Measurements from ENCODE around the gene TCTN3. TPM values are rescaled to one million over a fixed set of nuclear protein-coding genes. Genes with fewer than 3 reads are reported as not detected.
A peak's percentile ranks its signal among the peaks of the same experiment; 100 is the strongest.
"Not testable (repeated sequence)": the region's sequence is repeated elsewhere in the genome, so short reads cannot be mapped to it uniquely, and the experiment has no call there.

TCTN3 gene, protein sequence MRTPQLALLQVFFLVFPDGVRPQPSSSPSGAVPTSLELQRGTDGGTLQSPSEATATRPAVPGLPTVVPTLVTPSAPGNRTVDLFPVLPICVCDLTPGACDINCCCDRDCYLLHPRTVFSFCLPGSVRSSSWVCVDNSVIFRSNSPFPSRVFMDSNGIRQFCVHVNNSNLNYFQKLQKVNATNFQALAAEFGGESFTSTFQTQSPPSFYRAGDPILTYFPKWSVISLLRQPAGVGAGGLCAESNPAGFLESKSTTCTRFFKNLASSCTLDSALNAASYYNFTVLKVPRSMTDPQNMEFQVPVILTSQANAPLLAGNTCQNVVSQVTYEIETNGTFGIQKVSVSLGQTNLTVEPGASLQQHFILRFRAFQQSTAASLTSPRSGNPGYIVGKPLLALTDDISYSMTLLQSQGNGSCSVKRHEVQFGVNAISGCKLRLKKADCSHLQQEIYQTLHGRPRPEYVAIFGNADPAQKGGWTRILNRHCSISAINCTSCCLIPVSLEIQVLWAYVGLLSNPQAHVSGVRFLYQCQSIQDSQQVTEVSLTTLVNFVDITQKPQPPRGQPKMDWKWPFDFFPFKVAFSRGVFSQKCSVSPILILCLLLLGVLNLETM
- total RNA-seq: 14.9 TPM
- polyA plus RNA-seq: 20.4 TPM
- long read RNA-seq, donor 1, partial matches to known transcripts: 0 of 2 reads
- long read RNA-seq, donor 1, other reads (novel, unspliced or antisense): 0 of 2 reads
- long read RNA-seq, donor 2: 0 reads
- long read RNA-seq, donor 3, transcript TCTN3-207 (14 exons, 2,739 nt): major isoform, 6 of 7 reads
- long read RNA-seq, donor 3, partial matches to known transcripts: 0 of 7 reads
- long read RNA-seq, donor 3, other reads (novel, unspliced or antisense): 0 of 7 reads
- long read RNA-seq, donor 4, partial matches to known transcripts: 0 of 1 reads
- long read RNA-seq, donor 4, other reads (novel, unspliced or antisense): 0 of 1 reads
- long read RNA-seq, donor 5, transcript TCTN3-207 (14 exons, 2,739 nt): major isoform, 6 of 6 reads
- long read RNA-seq, donor 5, partial matches to known transcripts: 0 of 6 reads
- long read RNA-seq, donor 5, other reads (novel, unspliced or antisense): 0 of 6 reads
- long read RNA-seq, donor 6, transcript TCTN3-207 (14 exons, 2,739 nt): major isoform, 6 of 9 reads
- long read RNA-seq, donor 6, partial matches to known transcripts: 0 of 9 reads
- long read RNA-seq, donor 6, other reads (novel, unspliced or antisense): 0 of 9 reads
- long read RNA-seq, donor 7, partial matches to known transcripts: 0 of 4 reads
- long read RNA-seq, donor 7, other reads (novel, unspliced or antisense): 0 of 4 reads
- long read RNA-seq, donor 8, partial matches to known transcripts: 0 of 1 reads
- long read RNA-seq, donor 8, other reads (novel, unspliced or antisense): 0 of 1 reads
- long read RNA-seq, donor 9, transcript TCTN3-207 (14 exons, 2,739 nt): major isoform, 6 of 6 reads
- long read RNA-seq, donor 9, partial matches to known transcripts: 0 of 6 reads
- long read RNA-seq, donor 9, other reads (novel, unspliced or antisense): 0 of 6 reads
- long read RNA-seq, donor 10, partial matches to known transcripts: 0 of 3 reads
- long read RNA-seq, donor 10, other reads (novel, unspliced or antisense): 0 of 3 reads

DNA sequence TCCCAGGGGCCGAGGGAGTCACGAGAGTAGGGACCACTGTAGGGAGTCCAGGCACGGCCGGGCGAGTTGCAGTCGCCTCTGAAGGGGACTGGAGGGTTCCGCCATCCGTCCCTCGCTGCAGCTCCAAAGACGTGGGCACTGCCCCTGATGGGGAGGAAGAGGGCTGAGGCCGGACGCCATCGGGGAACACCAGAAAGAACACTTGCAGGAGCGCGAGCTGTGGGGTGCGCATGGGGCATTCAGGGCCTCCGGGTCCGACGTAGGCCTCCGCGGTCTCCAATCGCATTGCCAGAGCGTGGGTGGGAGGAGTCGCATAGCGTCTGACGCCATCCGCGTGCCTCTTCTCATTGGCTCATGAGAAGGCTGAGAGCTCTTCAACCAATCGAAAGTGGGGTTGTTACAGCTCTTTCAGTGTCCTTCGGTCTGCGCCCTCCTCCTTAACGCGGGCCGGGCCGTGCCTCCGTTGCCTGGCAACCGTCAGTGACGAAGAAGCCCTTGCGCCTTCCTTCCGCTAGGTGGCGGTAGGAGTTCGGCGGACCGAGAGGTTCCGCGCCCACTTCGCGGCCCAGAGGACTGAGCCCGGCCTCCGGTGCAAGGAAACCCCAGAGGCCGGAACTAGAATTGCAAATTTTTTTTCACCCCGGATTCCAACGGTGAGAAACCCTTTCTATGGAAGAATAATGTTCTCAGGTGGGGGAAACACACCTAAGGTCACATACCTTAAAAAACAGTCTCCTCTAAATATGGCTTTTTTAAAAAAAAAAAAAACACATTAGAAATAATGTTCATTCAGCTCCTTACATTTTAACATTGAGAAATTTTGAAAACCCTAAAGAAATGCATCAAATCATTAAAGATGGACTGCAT, at the start of gene TCTN3:
TSS of gene TCTN3 (minus strand) at position 260 of the 867 bp plus-strand sequence. CDS start at position 232, 28 bp downstream.
- Histone ChIP-seq H3K27ac (ENCODE audit: low read depth in 1 of 2, low read length in 1 of 2) (peak within 1 kb of the TSS; percentile 33 to 73), H3K9me3 (ENCODE audit: control insufficient read depth in 2 of 2, insufficient read depth in 1 of 2, low read length in 1 of 2) (no peaks in the 10 kb centered on the region), H3K4me1 (ENCODE audit: control insufficient read depth in 2 of 2, insufficient read depth in 2 of 2, low read length in 2 of 2) (peaks cover 5 to 8% of the 10 kb centered on the region in 2 donors), H3K27me3 (ENCODE audit: control insufficient read depth in 2 of 2, insufficient read depth in 1 of 2, low read length in 1 of 2) (no peaks in the 10 kb centered on the region), H3K4me3 (ENCODE audit: low read length in 2 of 2) (peak within 1 kb of the TSS; percentile 69 to 80), H3K36me3 (ENCODE audit: control insufficient read depth in 2 of 2, insufficient read depth in 2 of 2, low read length in 1 of 2) (no peaks in the 10 kb centered on the region)
- under 1% methylated on average over 53 of the region's 53 CpGs for WGBS
- DNase-seq (ENCODE audit: low read depth in 6 of 9, low spot score in 9 of 9): peak; percentile 97 to 100 (median 99)

- no peak for DNase-seq (ENCODE audit: low read depth in 6 of 9, low spot score in 9 of 9)
- WGBS: 96% methylated on average over 2 of the region's 2 CpGs
- Histone ChIP-seq H3K27me3 (ENCODE audit: control insufficient read depth in 2 of 2, insufficient read depth in 1 of 2, low read length in 1 of 2) (no peaks in the 10 kb centered on the region), H3K36me3 (ENCODE audit: control insufficient read depth in 2 of 2, insufficient read depth in 2 of 2, low read length in 1 of 2) (no peaks in the 10 kb centered on the region), H3K4me3 (ENCODE audit: low read length in 2 of 2) (no peak overlapping the region), H3K27ac (ENCODE audit: low read depth in 1 of 2, low read length in 1 of 2) (no peak overlapping the region), H3K4me1 (ENCODE audit: control insufficient read depth in 2 of 2, insufficient read depth in 2 of 2, low read length in 2 of 2) (peaks cover 0 to 6% of the 10 kb centered on the region in 2 donors), H3K9me3 (ENCODE audit: control insufficient read depth in 2 of 2, insufficient read depth in 1 of 2, low read length in 1 of 2) (no peaks in the 10 kb centered on the region)
Observed at GRCh38 chr10:95742962-95743535, 49.3 kb upstream of the TCTN3 start.

- peak overlapping the region in 1 of 2 donors; percentile 51 for H3K27ac ChIP-seq (ENCODE audit: low read depth in 1 of 2, low read length in 1 of 2)
- no peaks in the 10 kb centered on the region for H3K27me3 ChIP-seq (ENCODE audit: control insufficient read depth in 2 of 2, insufficient read depth in 1 of 2, low read length in 1 of 2)
- DNase-seq (ENCODE audit: low read depth in 6 of 9, low spot score in 9 of 9): no peak
- no peaks in the 10 kb centered on the region for H3K9me3 ChIP-seq (ENCODE audit: control insufficient read depth in 2 of 2, insufficient read depth in 1 of 2, low read length in 1 of 2)
- H3K4me3 ChIP-seq (ENCODE audit: low read length in 2 of 2): no peak overlapping the region
- no peaks in the 10 kb centered on the region for H3K36me3 ChIP-seq (ENCODE audit: control insufficient read depth in 2 of 2, insufficient read depth in 2 of 2, low read length in 1 of 2)
- WGBS: 88% methylated on average over 3 of the region's 3 CpGs
- H3K4me1 ChIP-seq (ENCODE audit: control insufficient read depth in 2 of 2, insufficient read depth in 2 of 2, low read length in 2 of 2): peaks cover 0 to 6% of the 10 kb centered on the region in 2 donors
Observed at GRCh38 chr10:95742485-95742884, 48.8 kb upstream of the TCTN3 start.

DNA sequence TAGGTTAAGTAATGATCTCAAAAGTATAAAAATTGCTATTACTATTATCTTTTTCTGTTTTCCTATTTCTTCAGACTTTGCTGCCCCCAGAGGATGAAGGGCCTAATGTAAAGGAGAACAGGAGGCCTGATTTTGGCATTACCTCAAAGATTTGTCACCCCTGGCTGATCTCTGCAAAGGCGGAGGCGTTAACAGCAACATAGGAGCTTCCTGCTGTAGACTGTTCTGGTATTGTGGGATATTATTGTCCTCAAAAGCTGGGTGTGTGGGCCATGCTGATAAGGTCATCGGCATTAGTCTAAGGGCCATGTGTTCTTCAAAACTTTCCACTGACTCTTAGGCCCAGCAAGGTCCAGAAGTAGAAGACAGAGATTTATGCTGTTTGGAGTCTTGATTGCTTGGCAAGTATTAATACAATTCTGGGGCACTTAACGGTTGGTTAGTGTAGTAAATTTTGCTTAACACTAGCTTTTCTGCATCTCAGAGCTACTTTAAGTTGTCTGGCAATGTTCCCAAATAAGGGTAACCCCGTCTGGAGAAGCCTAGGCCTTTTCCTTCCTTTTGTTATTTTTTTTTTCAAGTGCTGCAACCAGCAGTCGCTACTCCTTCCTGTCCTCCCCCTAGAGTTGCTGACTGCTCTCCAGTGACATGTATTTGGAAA, 48.2 kb upstream of the TCTN3 start:
- Histone ChIP-seq H3K9me3 (ENCODE audit: control insufficient read depth in 2 of 2, insufficient read depth in 1 of 2, low read length in 1 of 2) (no peaks in the 10 kb centered on the region), H3K27me3 (ENCODE audit: control insufficient read depth in 2 of 2, insufficient read depth in 1 of 2, low read length in 1 of 2) (no peaks in the 10 kb centered on the region), H3K27ac (ENCODE audit: low read depth in 1 of 2, low read length in 1 of 2) (peak overlapping the region; percentile 51 to 52), H3K4me1 (ENCODE audit: control insufficient read depth in 2 of 2, insufficient read depth in 2 of 2, low read length in 2 of 2) (peaks cover 0 to 6% of the 10 kb centered on the region in 2 donors), H3K4me3 (ENCODE audit: low read length in 2 of 2) (no peak overlapping the region), H3K36me3 (ENCODE audit: control insufficient read depth in 2 of 2, insufficient read depth in 2 of 2, low read length in 1 of 2) (no peaks in the 10 kb centered on the region)
- DNase-seq (ENCODE audit: low read depth in 6 of 9, low spot score in 9 of 9): no peak
- WGBS: 35% methylated on average over 6 of the region's 6 CpGs

- Histone ChIP-seq H3K27ac (ENCODE audit: low read depth in 1 of 2, low read length in 1 of 2) (no peak overlapping the region), H3K4me3 (ENCODE audit: low read length in 2 of 2) (no peak overlapping the region), H3K4me1 (ENCODE audit: control insufficient read depth in 2 of 2, insufficient read depth in 2 of 2, low read length in 2 of 2) (peaks cover 0 to 6% of the 10 kb centered on the region in 2 donors), H3K36me3 (ENCODE audit: control insufficient read depth in 2 of 2, insufficient read depth in 2 of 2, low read length in 1 of 2) (no peaks in the 10 kb centered on the region), H3K9me3 (ENCODE audit: control insufficient read depth in 2 of 2, insufficient read depth in 1 of 2, low read length in 1 of 2) (no peaks in the 10 kb centered on the region), H3K27me3 (ENCODE audit: control insufficient read depth in 2 of 2, insufficient read depth in 1 of 2, low read length in 1 of 2) (no peaks in the 10 kb centered on the region)
- no peak for DNase-seq (ENCODE audit: low read depth in 6 of 9, low spot score in 9 of 9)
- 52% methylated on average over 3 of the region's 3 CpGs for WGBS
Observed at GRCh38 chr10:95739056-95739455, 45.3 kb upstream of the TCTN3 start.

DNA sequence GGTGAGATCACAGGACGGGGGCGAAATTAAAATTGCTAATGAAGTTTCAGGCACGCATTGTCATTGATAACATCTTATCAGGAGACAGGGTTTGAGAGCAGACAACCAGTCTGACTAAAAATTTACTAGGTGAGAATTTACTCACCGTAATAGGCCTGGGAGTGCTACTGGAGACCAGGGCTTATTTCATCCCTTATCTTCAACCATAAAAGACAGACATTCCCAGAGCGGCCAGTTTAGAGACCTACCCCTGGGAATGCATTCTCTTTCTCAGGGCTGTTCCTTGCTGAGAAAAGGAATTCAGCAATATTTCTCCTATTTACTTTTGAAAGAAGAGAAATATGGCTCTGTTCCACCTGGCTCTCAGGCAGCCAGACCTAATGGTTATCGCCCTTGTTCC, 39.2 kb upstream of the TCTN3 start:
- 91% methylated on average over 6 of the region's 6 CpGs for WGBS
- H3K36me3 ChIP-seq (ENCODE audit: control insufficient read depth in 2 of 2, insufficient read depth in 2 of 2, low read length in 1 of 2); H3K4me3 ChIP-seq (ENCODE audit: low read length in 2 of 2); H3K27me3 ChIP-seq (ENCODE audit: control insufficient read depth in 2 of 2, insufficient read depth in 1 of 2, low read length in 1 of 2); H3K9me3 ChIP-seq (ENCODE audit: control insufficient read depth in 2 of 2, insufficient read depth in 1 of 2, low read length in 1 of 2); H3K27ac ChIP-seq (ENCODE audit: low read depth in 1 of 2, low read length in 1 of 2); DNase-seq (ENCODE audit: low read depth in 6 of 9, low spot score in 9 of 9); H3K4me1 ChIP-seq (ENCODE audit: control insufficient read depth in 2 of 2, insufficient read depth in 2 of 2, low read length in 2 of 2): not testable (repeated sequence)

DNA sequence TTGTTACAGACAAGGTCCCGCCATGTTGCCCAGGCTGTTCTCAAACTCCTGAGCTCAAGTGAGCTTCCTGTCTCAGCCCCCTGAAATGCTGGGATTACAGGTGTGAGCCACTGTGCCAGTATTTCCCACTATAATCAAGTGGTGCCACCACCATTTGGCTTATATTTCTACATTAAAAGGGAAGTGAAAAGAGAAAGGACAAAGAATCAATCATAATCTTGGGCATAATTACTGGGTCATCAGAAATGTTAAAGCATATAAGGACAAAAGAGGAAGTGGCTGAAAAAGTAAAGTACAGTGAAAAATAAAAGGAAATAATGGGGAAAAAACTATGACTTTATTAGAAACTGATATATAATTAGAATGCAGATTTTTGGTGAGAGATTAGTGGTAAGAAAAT, 36.5 kb upstream of the TCTN3 start:
- no peaks in the 10 kb centered on the region for H3K4me1 ChIP-seq (ENCODE audit: control insufficient read depth in 2 of 2, insufficient read depth in 2 of 2, low read length in 2 of 2)
- 95% methylated on average over 1 of the region's 1 CpG for WGBS
- H3K27me3 ChIP-seq (ENCODE audit: control insufficient read depth in 2 of 2, insufficient read depth in 1 of 2, low read length in 1 of 2): no peaks in the 10 kb centered on the region
- peaks cover 0 to 2% of the 10 kb centered on the region in 2 donors for H3K9me3 ChIP-seq (ENCODE audit: control insufficient read depth in 2 of 2, insufficient read depth in 1 of 2, low read length in 1 of 2)
- no peak for DNase-seq (ENCODE audit: low read depth in 6 of 9, low spot score in 9 of 9)
- H3K4me3 ChIP-seq (ENCODE audit: low read length in 2 of 2): no peak overlapping the region
- no peaks in the 10 kb centered on the region for H3K36me3 ChIP-seq (ENCODE audit: control insufficient read depth in 2 of 2, insufficient read depth in 2 of 2, low read length in 1 of 2)
- no peak overlapping the region for H3K27ac ChIP-seq (ENCODE audit: low read depth in 1 of 2, low read length in 1 of 2)
